ENCODE data around the gene PCDH1. TPM values are rescaled to one million over a fixed set of nuclear protein-coding genes. Genes with fewer than 3 reads are reported as not detected.

Gene PCDH1
- total and polyA plus RNA-seq, 2 of the 8 experiments (the other 6 are each of a cell fraction or from before 2014, with no cell fraction given), result 101 to 102 TPM

GRCh38 chr5:141824717-141825116, 53.5 kb downstream of the PCDH1 start (continued):
- TF ChIP-seq CHD7 (IDR thresholded peaks at IDR 0.05; ENCODE audit: insufficient replicate concordance, low read length), result no peak

Data from H1 (cell line).